Gastroesophageal sphincter (tissue), 4 donors: Measurements from ENCODE around the gene LY86. TPM values are rescaled to one million over a fixed set of nuclear protein-coding genes. Genes with fewer than 3 reads are reported as not detected.

Experiments
- ATAC-seq: fragments of 150-250 bp; one replicate; pipeline ENCODE4 v1.9.1; 2016; ENCODE audit warnings: mild to moderate bottlenecking, moderate library complexity
- H3K27ac ChIP-seq, 4 donors: fragments of 200-600 bp; sonication (generic) in 3 of 4; 1 replicate in 3 of 4; 2 replicates in 1 of 4; pipeline ENCODE4 v1.5.1; 2016 to 2019
- H3K27me3 ChIP-seq: fragments of 200-600 bp; sonication (generic); one replicate; pipeline ENCODE4 v1.5.1; 2019
- H3K36me3 ChIP-seq, 2 donors: fragments of 200-600 bp; sonication (generic); one replicate each; pipeline ENCODE4 v1.5.1; 2019; ENCODE audit warnings: control low read depth in 1 of 2
- H3K4me1 ChIP-seq, 3 donors: fragments of 200-600 bp; sonication (generic); 1 replicate in 2 of 3; 2 replicates in 1 of 3; pipeline ENCODE4 v1.5.1; 2016 to 2019; ENCODE audit warnings: control low read depth in 2 of 3
- H3K4me3 ChIP-seq, 2 donors: fragments of 200-600 bp; sonication (generic); one replicate each; pipeline ENCODE4 v1.5.1; 2019; ENCODE audit warnings: mild to moderate bottlenecking in 1 of 2, moderate library complexity in 1 of 2
- H3K9me3 ChIP-seq, 3 donors: fragments of 200-600 bp; sonication (generic); one replicate each; pipeline ENCODE4 v1.5.1; 2017 to 2019; ENCODE audit warnings: control low read depth in 2 of 3
- EP300 ChIP-seq: sonication (generic); formaldehyde crosslinking; IDR thresholded peaks from one replicate; pipeline ENCODE4 v1.6.1; 2017; ENCODE audit warnings: antibody characterized with exemption, mild to moderate bottlenecking
- POLR2A ChIP-seq, 2 donors: fragments of 450-650 bp; IDR thresholded peaks; one replicate each; pipeline ENCODE4 v1.6.1; 2017; ENCODE audit warnings: antibody characterized with exemption in 2 of 2, mild to moderate bottlenecking in 2 of 2, moderate library complexity in 1 of 2
- POLR2AphosphoS5 ChIP-seq: sonication (generic); formaldehyde crosslinking; IDR thresholded peaks from one replicate; pipeline ENCODE4 v1.6.1; 2017; ENCODE audit warnings: antibody characterized with exemption
- WGBS, 2 donors: methylation state at CpG; one replicate each; pipeline ENCODE4 v1.1.5; 2018; ENCODE audit warnings: low coverage in 1 of 2; 5-methylcytosine and 5-hydroxymethylcytosine counted together
- total RNA-seq, 4 donors: library from RNA; depleted of rRNA; stranded (reverse); fragments of >200 nt; gene quantifications; one replicate each; pipeline ENCODE4 v1.1.0, GENCODE V29; 2016
- TF ChIP-seq, protein P1 (sequence below), 4 experiments: fragments of 200-600 bp in 2 of 4; fragments of 450-650 bp in 2 of 4; sonication (generic) in 1 of 4; IDR thresholded peaks; one replicate each; pipeline ENCODE4 v1.5.1; 2017 to 2019; ENCODE audit warnings: antibody characterized with exemption in 4 of 4, mild to moderate bottlenecking in 2 of 4, moderate library complexity in 2 of 4

Gene LY86
- total RNA-seq, 4 donors from 2014 or later: 2.2 to 3.9 (median 3.9) TPM; not detected in 1

DNA sequence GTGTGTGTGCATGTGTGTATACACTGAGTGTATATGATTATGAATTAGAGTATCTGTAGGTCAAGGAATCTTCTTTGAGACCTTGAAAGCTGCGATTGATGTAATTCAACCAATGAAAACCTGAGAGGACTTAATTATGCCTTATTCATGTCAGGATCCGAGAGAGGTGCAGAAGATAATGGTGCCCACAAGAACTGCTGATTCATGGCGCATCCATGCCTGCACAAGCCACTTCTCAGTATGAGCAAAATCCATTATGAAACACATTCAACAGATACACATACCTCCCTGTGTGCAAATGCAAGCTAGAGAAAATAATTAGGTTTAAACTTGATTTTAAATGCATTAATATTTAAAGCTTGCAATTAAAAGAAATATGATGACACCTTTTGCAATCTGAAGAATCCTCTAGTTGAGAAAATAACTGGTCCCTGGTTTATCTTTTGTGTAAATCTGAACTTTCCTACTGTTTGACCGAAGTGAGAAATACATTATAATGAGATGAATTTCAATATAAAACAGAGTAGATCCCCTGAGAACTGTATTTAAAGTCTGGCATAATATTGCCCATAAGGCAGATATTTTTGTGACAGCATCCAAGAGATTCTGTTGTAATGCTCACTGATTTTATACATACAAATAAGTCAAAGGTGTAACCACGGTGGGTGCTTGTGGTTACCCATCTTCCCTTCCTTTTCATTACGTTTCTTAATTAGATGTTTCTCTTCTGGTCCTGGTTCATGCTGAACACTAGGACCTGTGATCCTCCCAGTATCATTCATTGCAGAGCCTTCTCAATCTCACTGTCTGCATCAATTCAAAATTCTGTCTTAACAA, 45.6 kb downstream of the LY86 start:
- ATAC-seq: no peak
- no peaks in the 10 kb centered on the region for H3K4me1 ChIP-seq
- H3K27me3 ChIP-seq: peaks cover under 1% of the 10 kb centered on the region
- no peak overlapping the region for H3K27ac ChIP-seq
- H3K9me3 ChIP-seq: no peaks in the 10 kb centered on the region
- TF ChIP-seq POLR2AphosphoS5 (no peak), POLR2A (IDR thresholded peaks at IDR 0.05) (no peak), EP300 (no peak)
- TF ChIP-seq, protein P1, sequence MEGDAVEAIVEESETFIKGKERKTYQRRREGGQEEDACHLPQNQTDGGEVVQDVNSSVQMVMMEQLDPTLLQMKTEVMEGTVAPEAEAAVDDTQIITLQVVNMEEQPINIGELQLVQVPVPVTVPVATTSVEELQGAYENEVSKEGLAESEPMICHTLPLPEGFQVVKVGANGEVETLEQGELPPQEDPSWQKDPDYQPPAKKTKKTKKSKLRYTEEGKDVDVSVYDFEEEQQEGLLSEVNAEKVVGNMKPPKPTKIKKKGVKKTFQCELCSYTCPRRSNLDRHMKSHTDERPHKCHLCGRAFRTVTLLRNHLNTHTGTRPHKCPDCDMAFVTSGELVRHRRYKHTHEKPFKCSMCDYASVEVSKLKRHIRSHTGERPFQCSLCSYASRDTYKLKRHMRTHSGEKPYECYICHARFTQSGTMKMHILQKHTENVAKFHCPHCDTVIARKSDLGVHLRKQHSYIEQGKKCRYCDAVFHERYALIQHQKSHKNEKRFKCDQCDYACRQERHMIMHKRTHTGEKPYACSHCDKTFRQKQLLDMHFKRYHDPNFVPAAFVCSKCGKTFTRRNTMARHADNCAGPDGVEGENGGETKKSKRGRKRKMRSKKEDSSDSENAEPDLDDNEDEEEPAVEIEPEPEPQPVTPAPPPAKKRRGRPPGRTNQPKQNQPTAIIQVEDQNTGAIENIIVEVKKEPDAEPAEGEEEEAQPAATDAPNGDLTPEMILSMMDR (IDR thresholded peaks at IDR 0.05): no peak
- 90% methylated on average over 6 of the region's 6 CpGs for WGBS, 2 donors
- no peaks in the 10 kb centered on the region for H3K36me3 ChIP-seq
- no peak overlapping the region for H3K4me3 ChIP-seq

DNA sequence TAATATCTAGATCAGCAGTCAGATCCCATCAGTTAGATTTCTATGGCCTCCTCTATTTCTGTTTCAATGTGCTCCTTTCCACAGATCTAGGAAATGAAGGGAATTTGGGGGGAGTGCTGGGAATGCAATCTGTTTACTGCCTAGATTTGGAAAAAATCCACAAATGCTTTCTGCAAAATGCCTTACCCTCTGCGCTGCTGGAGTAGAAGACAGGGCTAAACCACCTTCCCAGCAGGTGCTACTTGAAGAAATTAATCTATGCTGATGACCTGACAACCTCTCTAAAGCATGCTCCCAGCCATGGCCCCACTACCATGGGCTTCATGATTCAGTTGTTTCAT, 46.2 kb downstream of the LY86 start:
- Histone ChIP-seq H3K27me3 (peaks cover 4% of the 10 kb centered on the region), H3K9me3 (no peaks in the 10 kb centered on the region), H3K4me3 (no peak overlapping the region), H3K4me1 (no peaks in the 10 kb centered on the region), H3K27ac (no peak overlapping the region), H3K36me3 (no peaks in the 10 kb centered on the region)
- no peak for ATAC-seq
- TF ChIP-seq, protein P1 (IDR thresholded peaks at IDR 0.05): no peak
- TF ChIP-seq POLR2AphosphoS5 (no peak), EP300 (no peak), POLR2A (IDR thresholded peaks at IDR 0.05) (no peak)
- WGBS, 2 donors: 83% methylated on average over 1 of the region's 1 CpG; no CpG with 5 or more reads in 1 of the 2 donors

DNA sequence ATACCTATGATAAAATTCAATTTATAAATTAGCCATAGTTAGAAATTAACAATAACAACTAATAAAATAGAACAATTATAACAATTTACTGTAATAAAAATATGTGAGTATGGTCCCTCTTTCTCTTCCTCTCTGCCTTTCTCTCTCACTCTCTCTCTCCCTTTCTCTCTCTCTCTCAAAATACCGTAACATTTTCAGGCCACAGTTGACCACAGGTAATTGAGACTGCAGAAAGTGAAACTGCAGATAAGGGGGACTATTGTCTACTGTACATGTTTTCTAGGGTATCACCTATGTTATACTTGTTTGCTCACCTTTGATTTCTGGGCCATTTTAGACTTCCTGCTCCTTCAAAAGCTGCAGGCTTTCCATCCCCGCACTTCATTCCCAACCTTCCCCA, 46.8 kb downstream of the LY86 start:
- WGBS, 2 donors: 87 to 94% methylated on average over 2 of the region's 2 CpGs
- Histone ChIP-seq H3K27ac (no peak overlapping the region), H3K9me3 (no peaks in the 10 kb centered on the region), H3K27me3 (peaks cover 4% of the 10 kb centered on the region), H3K4me1 (no peaks in the 10 kb centered on the region), H3K4me3 (no peak overlapping the region), H3K36me3 (no peaks in the 10 kb centered on the region)
- ATAC-seq: no peak
- TF ChIP-seq EP300 (no peak), POLR2A (IDR thresholded peaks at IDR 0.05) (no peak), POLR2AphosphoS5 (no peak)
- TF ChIP-seq, protein P1 (IDR thresholded peaks at IDR 0.05): no peak

DNA sequence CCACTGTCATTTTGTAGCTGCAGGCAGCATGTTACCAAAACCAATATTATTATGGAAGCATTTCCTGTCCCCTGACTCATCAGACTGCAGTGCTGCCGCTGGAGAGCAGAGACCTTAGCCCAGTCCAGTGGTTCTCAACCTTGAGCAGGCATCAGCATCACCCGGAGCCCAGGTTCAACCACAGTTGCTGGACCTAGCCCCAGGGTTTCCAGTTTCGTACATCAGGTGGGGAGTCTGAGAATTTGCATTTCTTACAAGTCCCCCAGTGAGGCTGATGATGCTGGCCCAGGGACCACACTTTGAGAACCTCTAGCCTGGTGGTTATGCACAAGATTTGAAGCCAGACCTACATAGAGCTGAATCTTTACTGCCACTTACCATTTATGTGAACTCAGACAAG, 47.3 kb downstream of the LY86 start:
- H3K4me3 ChIP-seq: no peak overlapping the region
- no peak overlapping the region for H3K27ac ChIP-seq
- no peak for TF ChIP-seq EP300
- TF ChIP-seq POLR2A (IDR thresholded peaks at IDR 0.05): no peak
- TF ChIP-seq, protein P1 (IDR thresholded peaks at IDR 0.05): no peak
- TF ChIP-seq POLR2AphosphoS5: no peak
- H3K9me3 ChIP-seq: no peaks in the 10 kb centered on the region
- H3K27me3 ChIP-seq: peaks cover 4% of the 10 kb centered on the region
- ATAC-seq: no peak
- H3K4me1 ChIP-seq: no peaks in the 10 kb centered on the region
- no peaks in the 10 kb centered on the region for H3K36me3 ChIP-seq
- WGBS, 2 donors: 100% methylated on average over 1 of the region's 3 CpGs; no CpG with 5 or more reads in 1 of the 2 donors

DNA sequence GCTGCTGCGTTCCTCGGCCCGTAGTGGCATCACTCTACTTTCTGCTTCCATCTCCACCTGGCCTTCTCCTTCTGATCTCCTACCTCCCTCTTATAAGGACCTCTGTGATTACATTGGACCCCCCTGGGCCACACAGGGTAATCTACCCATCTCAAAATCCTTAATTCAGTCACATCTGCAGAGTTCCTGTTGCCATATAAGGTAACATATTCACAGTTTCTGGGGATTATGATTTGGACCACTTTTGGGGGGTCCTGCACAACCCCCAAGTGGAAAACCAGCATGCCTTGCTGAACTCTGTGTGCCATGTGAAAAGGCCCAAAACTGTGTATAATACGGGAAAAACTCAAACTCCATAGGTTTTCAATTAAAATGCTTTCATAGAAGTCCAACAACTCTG, 51.1 kb downstream of the LY86 start:
- ATAC-seq: no peak

More for the DNA sequence above, 51.1 kb downstream of the LY86 start:
- no peak overlapping the region for H3K27ac ChIP-seq
- no peaks in the 10 kb centered on the region for H3K36me3 ChIP-seq
- 88 to 93% methylated on average over 3 to 4 of the region's 4 CpGs for WGBS, 2 donors
- no peaks in the 10 kb centered on the region for H3K4me1 ChIP-seq
- TF ChIP-seq, protein P1 (IDR thresholded peaks at IDR 0.05): no peak
- peaks cover 4% of the 10 kb centered on the region for H3K27me3 ChIP-seq
- no peak overlapping the region for H3K4me3 ChIP-seq
- no peaks in the 10 kb centered on the region for H3K9me3 ChIP-seq
